Ovary (tissue), 9 donors: ENCODE measurements around the gene LRP1. TPM values are rescaled to one million over a fixed set of nuclear protein-coding genes. Genes with fewer than 3 reads are reported as not detected.

Experiments used
- DNase-seq, 5 donors: peaks; one replicate each; pipeline ENCODE4 v3.0.0-alpha.2; 2019 to 2020
- H3K27ac ChIP-seq, 2 donors: fragments of 200-600 bp; one replicate each; pipeline versions ENCODE4 v1.5.1 to v1.8.0; 2019 to 2022
- H3K27me3 ChIP-seq: fragments of 200-600 bp; one replicate; pipeline ENCODE4 v1.8.0; 2022
- H3K36me3 ChIP-seq: fragments of 200-600 bp; sonication (generic); one replicate; pipeline ENCODE4 v1.5.1; 2019
- H3K4me1 ChIP-seq: one replicate; pipeline ENCODE4 v1.8.1; 2013; ENCODE audit warnings: mild to moderate bottlenecking, moderate library complexity; ENCODE audit not compliant: insufficient read depth
- H3K4me3 ChIP-seq: fragments of 200-600 bp; sonication (generic); one replicate; pipeline ENCODE4 v1.5.1; 2017
- H3K9me3 ChIP-seq, 2 donors: fragments of 200-600 bp in 1 of 2; sonication (generic) in 1 of 2; one replicate each; pipeline versions ENCODE4 v1.5.1 to v1.8.1; 2013 to 2019; ENCODE audit warnings: mild to moderate bottlenecking in 1 of 2, moderate library complexity in 1 of 2
- CTCF ChIP-seq, 3 donors: fragments of 450-650 bp in 2 of 3; fragments of 200-600 bp in 1 of 3; IDR thresholded peaks; one replicate each; pipeline versions ENCODE4 v1.5.1 to v1.8.0; 2016 to 2022; ENCODE audit warnings: antibody characterized with exemption in 3 of 3, mild to moderate bottlenecking in 1 of 3
- EP300 ChIP-seq: sonication (generic); formaldehyde crosslinking; IDR thresholded peaks from one replicate; pipeline ENCODE4 v1.6.1; 2017; ENCODE audit warnings: antibody characterized with exemption
- POLR2A ChIP-seq: fragments of 450-650 bp; IDR thresholded peaks from one replicate; pipeline ENCODE4 v1.6.1; 2017; ENCODE audit warnings: antibody characterized with exemption, mild to moderate bottlenecking, moderate library complexity
- WGBS, 3 donors: extraction: QIAGEN DNeasy Blood & Tissue Kit in 1 of 3; methylation state at CpG; one replicate each; pipeline versions ENCODE4 v1.1.5 to v1.1.7; 2013 to 2017; 5-methylcytosine and 5-hydroxymethylcytosine counted together
- intact Hi-C, 4 donors: fragments of 100-400 bp; cut with DNase I; formaldehyde crosslinking; loops; one replicate each; pipeline versions ENCODE4 v1.11.0 to v1.15.1; 2022 to 2023
- polyA plus RNA-seq, 2 donors: library from polyadenylated mRNA; stranded (reverse); fragments of 200-250 nt in 1 of 2; fragments of 350-450 nt in 1 of 2; fragmentation: Illumina TruSeq in 1 of 2; extraction: RNeasy Lipid Tissue Mini Kit (QIAGEN cat#74804) in 1 of 2; gene quantifications; one replicate each; pipeline ENCODE4 v1.2.3, GENCODE V29; 2013 to 2014
- total RNA-seq, 7 donors: library from RNA; depleted of rRNA in 2 of 7; stranded (reverse); fragments of >200 nt in 2 of 7; fragmentation: NEBNext Ultra II Directional in 3 of 7; extraction: Animal tissue kit (Norgen Biotek cat#: 25700) in 3 of 7; gene quantifications; one replicate each; pipeline versions ENCODE4 v1.1.0 to v1.2.4, GENCODE V29; 2016 to 2023
- donor health status: DM: no; HTN: no; CAD: no; lungs with moderate emphysema.
- donor health status: DM: no; HTN: no; CAD: no.
- donor health status: Bipolar disorder and iron deficiency.
- donor health status: DM: yes; HTN: yes; CAD: no.
- donor health status: DM: no; HTN: no; CAD: no.
- donor health status: DM: yes; HTN: yes; CAD: no.

The LRP1 gene
- total and polyA plus RNA-seq, 9 donors = 76.4 to 640 (median 323) TPM

- Histone ChIP-seq H3K36me3 (no peaks in the 10 kb centered on the region), H3K4me3 (no peak overlapping the region), H3K4me1 (peaks cover 25% of the 10 kb centered on the region), H3K9me3 (no peaks in the 10 kb centered on the region), H3K27me3 (no peaks in the 10 kb centered on the region), H3K27ac (peak overlapping the region; percentile 42 to 87)
- DNase-seq = peak in 1 of 5 donors; percentile 37
- intact Hi-C loops = no loop called here
- no peak for TF ChIP-seq EP300
- WGBS, 3 donors = 57 to 62% (median 61%) methylated on average over 4 of the region's 4 CpGs
Measured at GRCh38 chr12:57092876-57093414, 35.3 kb upstream of the LRP1 start.

- H3K4me3 ChIP-seq = peak overlapping the region; percentile 1
- H3K4me1 ChIP-seq = peaks cover 25% of the 10 kb centered on the region
- no peak for TF ChIP-seq POLR2A
- TF ChIP-seq EP300 = no peak
- TF ChIP-seq CTCF (IDR thresholded peaks at IDR 0.05) = no peak
- H3K9me3 ChIP-seq = no peaks in the 10 kb centered on the region
- intact Hi-C loops = no loop called here
- H3K36me3 ChIP-seq = no peaks in the 10 kb centered on the region
- H3K27me3 ChIP-seq = no peaks in the 10 kb centered on the region
- peak; percentile 90 to 93 (median 91) for DNase-seq
- 22 to 29% (median 24%) methylated on average over 23 to 24 of the region's 24 CpGs for WGBS, 3 donors
- H3K27ac ChIP-seq = peak overlapping the region; percentile 42 to 87
Measured at GRCh38 chr12:57093415-57094207, 34.7 kb upstream of the LRP1 start.

- TF ChIP-seq POLR2A (no peak), EP300 (no peak), CTCF (IDR thresholded peaks at IDR 0.05) (no peak)
- H3K36me3 ChIP-seq = no peaks in the 10 kb centered on the region
- H3K4me3 ChIP-seq = no peak overlapping the region
- 29 to 34% (median 30%) methylated on average over 15 of the region's 15 CpGs for WGBS, 3 donors
- no peaks in the 10 kb centered on the region for H3K9me3 ChIP-seq
- H3K27ac ChIP-seq = peak overlapping the region; percentile 42 to 87
- H3K4me1 ChIP-seq = peaks cover 25% of the 10 kb centered on the region
- peak in 2 of 5 donors; percentile 34 to 51 for DNase-seq
- H3K27me3 ChIP-seq = no peaks in the 10 kb centered on the region
- intact Hi-C loops = no loop called here
Measured at GRCh38 chr12:57094208-57095160, 33.8 kb upstream of the LRP1 start.

GRCh38 chr12:57095440-57095839 is 32.8 kb upstream of the LRP1 start:
- DNase-seq = peak in 3 of 5 donors; percentile 15 to 31 (median 21)
- no peak for TF ChIP-seq POLR2A
- TF ChIP-seq EP300 = no peak
- no peak for TF ChIP-seq CTCF (IDR thresholded peaks at IDR 0.05)
- Histone ChIP-seq H3K36me3 (no peaks in the 10 kb centered on the region), H3K27me3 (no peaks in the 10 kb centered on the region), H3K27ac (no peak overlapping the region), H3K4me1 (peaks cover 25% of the 10 kb centered on the region), H3K9me3 (no peaks in the 10 kb centered on the region), H3K4me3 (no peak overlapping the region)
- WGBS, 3 donors = 76 to 80% (median 77%) methylated on average over 3 of the region's 3 CpGs
- intact Hi-C loops = no loop called here
